Lower leg skin (tissue), 4 donors: ENCODE data around the gene FOXP1. TPM values are rescaled to one million over a fixed set of nuclear protein-coding genes. Genes with fewer than 3 reads are reported as not detected.

Experiments used
- DNase-seq, 2 donors: peaks; one replicate each; pipeline ENCODE4 v3.0.0-alpha.2; 2019; ENCODE audit warnings: low spot score in 2 of 2
- H3K4me3 ChIP-seq: fragments of 200-600 bp; sonication (generic); 2 replicates; pipeline ENCODE4 v1.5.1; 2017; ENCODE audit warnings: mild to moderate bottlenecking, low read depth; ENCODE audit not compliant: poor library complexity, severe bottlenecking
- CTCF ChIP-seq, 3 donors: fragments of 450-650 bp; IDR thresholded peaks; one replicate each; pipeline ENCODE4 v1.5.1; 2016; ENCODE audit warnings: antibody characterized with exemption in 3 of 3, mild to moderate bottlenecking in 3 of 3, moderate library complexity in 2 of 3
- POLR2A ChIP-seq, 2 donors: fragments of 450-650 bp; IDR thresholded peaks; one replicate each; pipeline ENCODE4 v1.6.1; 2016 to 2017; ENCODE audit warnings: antibody characterized with exemption in 2 of 2, mild to moderate bottlenecking in 1 of 2, moderate library complexity in 1 of 2
- WGBS, 2 donors: methylation state at CpG; one replicate each; pipeline ENCODE4 v1.1.5; 2018; 5-methylcytosine and 5-hydroxymethylcytosine counted together
- intact Hi-C: fragments of 100-400 bp; cut with DNase I; formaldehyde crosslinking; loops from one replicate; pipeline ENCODE4 v1.15.0; 2023; ENCODE audit warnings: low total_unique reads
- total RNA-seq, 4 donors: library from RNA; depleted of rRNA; stranded (reverse); fragments of >200 nt; gene quantifications; one replicate each; pipeline ENCODE4 v1.1.0, GENCODE V29; 2016

The FOXP1 gene
- total RNA-seq, 4 donors from 2014 or later = 46.6 to 66.6 (median 55.2) TPM

GRCh38 chr3:71512544-71512943 is 71.0 kb downstream of the FOXP1 start:
- no peak for DNase-seq
- no peak overlapping the region for H3K4me3 ChIP-seq
- intact Hi-C loops = no loop called here
- 95 to 98% methylated on average over 4 of the region's 4 CpGs for WGBS, 2 donors
- TF ChIP-seq CTCF (IDR thresholded peaks at IDR 0.05) (no peak), POLR2A (IDR thresholded peaks at IDR 0.05) (no peak)

GRCh38 chr3:71512000-71512399 is 71.5 kb downstream of the FOXP1 start:
- TF ChIP-seq POLR2A (IDR thresholded peaks at IDR 0.05) (no peak), CTCF (IDR thresholded peaks at IDR 0.05) (no peak)
- no peak for DNase-seq
- H3K4me3 ChIP-seq = no peak overlapping the region
- intact Hi-C loops = no loop called here
- WGBS, 2 donors = 67% methylated on average over 3 of the region's 3 CpGs

GRCh38 chr3:71511446-71511845 is 72.1 kb downstream of the FOXP1 start:
- intact Hi-C loops = no loop called here

GRCh38 chr3:71511037-71511436 is 72.5 kb downstream of the FOXP1 start:
- WGBS, 2 donors = 72 to 77% methylated on average over 3 of the region's 3 CpGs
- intact Hi-C loops = no loop called here
- TF ChIP-seq POLR2A (IDR thresholded peaks at IDR 0.05) = no peak
- TF ChIP-seq CTCF (IDR thresholded peaks at IDR 0.05) = no peak
- no peak for DNase-seq
- no peak overlapping the region for H3K4me3 ChIP-seq

More at GRCh38 chr3:71511446-71511845, 72.1 kb downstream of the FOXP1 start:
- no peak for DNase-seq
- TF ChIP-seq POLR2A (IDR thresholded peaks at IDR 0.05) (no peak), CTCF (IDR thresholded peaks at IDR 0.05) (no peak)
- H3K4me3 ChIP-seq = no peak overlapping the region

- DNase-seq = no peak
- no peak overlapping the region for H3K4me3 ChIP-seq
- TF ChIP-seq CTCF (IDR thresholded peaks at IDR 0.05) (no peak), POLR2A (IDR thresholded peaks at IDR 0.05) (no peak)
- intact Hi-C loops = no loop called here
- WGBS, 2 donors = 74 to 80% methylated on average over 3 of the region's 3 CpGs
Observed at GRCh38 chr3:71510510-71510909, 73.0 kb downstream of the FOXP1 start.

- WGBS, 2 donors = 90 to 91% methylated on average over 3 of the region's 3 CpGs
- H3K4me3 ChIP-seq = no peak overlapping the region
- no peak for DNase-seq
- no peak for TF ChIP-seq CTCF (IDR thresholded peaks at IDR 0.05)
- no peak for TF ChIP-seq POLR2A (IDR thresholded peaks at IDR 0.05)
- intact Hi-C loops = no loop called here
Observed at GRCh38 chr3:71509066-71509465, 74.5 kb downstream of the FOXP1 start.
